Tibial artery (tissue), 4 donors: ENCODE measurements around the gene SRGN.

Experiments used
- DNase-seq, 2 donors: peaks; one replicate each; pipeline ENCODE4 v3.0.0-alpha.2; 2019
- H3K27ac ChIP-seq, 2 donors: fragments of 200-600 bp; sonication (generic) in 1 of 2; 1 replicate in 1 of 2; 2 replicates in 1 of 2; pipeline ENCODE4 v1.5.1; 2018 to 2019; ENCODE audit warnings: mild to moderate bottlenecking in 1 of 2
- H3K27me3 ChIP-seq, 2 donors: fragments of 200-600 bp; sonication (generic) in 1 of 2; one replicate each; pipeline versions ENCODE4 v1.5.1 to v1.6.0; 2016 to 2019
- H3K36me3 ChIP-seq, 3 donors: fragments of 200-600 bp; sonication (generic) in 2 of 3; one replicate each; pipeline ENCODE4 v1.5.1; 2016 to 2019; ENCODE audit warnings: mild to moderate bottlenecking in 2 of 3
- H3K4me1 ChIP-seq, 4 donors: fragments of 200-600 bp; sonication (generic) in 2 of 4; 1 replicate in 3 of 4; 2 replicates in 1 of 4; pipeline ENCODE4 v1.5.1; 2016 to 2019
- H3K4me3 ChIP-seq, 2 donors: fragments of 200-600 bp; sonication (generic) in 1 of 2; 1 replicate in 1 of 2; 2 replicates in 1 of 2; pipeline ENCODE4 v1.5.1; 2018 to 2019; ENCODE audit warnings: mild to moderate bottlenecking in 2 of 2
- H3K9me3 ChIP-seq, 3 donors: fragments of 200-600 bp; sonication (generic) in 1 of 3; one replicate each; pipeline ENCODE4 v1.5.1; 2016 to 2019
- intact Hi-C: fragments of 100-400 bp; cut with DNase I; formaldehyde crosslinking; loops from one replicate; pipeline ENCODE4 v1.15.0; 2023; ENCODE audit warnings: low total_unique reads
- TF ChIP-seq, protein P1 (sequence below), 2 experiments: fragments of 200-600 bp in 1 of 2; fragments of 450-650 bp in 1 of 2; IDR thresholded peaks; one replicate each; pipeline ENCODE4 v1.5.1; 2017 to 2019; ENCODE audit warnings: antibody characterized with exemption in 2 of 2, mild to moderate bottlenecking in 1 of 2, moderate library complexity in 1 of 2

The SRGN gene

DNA sequence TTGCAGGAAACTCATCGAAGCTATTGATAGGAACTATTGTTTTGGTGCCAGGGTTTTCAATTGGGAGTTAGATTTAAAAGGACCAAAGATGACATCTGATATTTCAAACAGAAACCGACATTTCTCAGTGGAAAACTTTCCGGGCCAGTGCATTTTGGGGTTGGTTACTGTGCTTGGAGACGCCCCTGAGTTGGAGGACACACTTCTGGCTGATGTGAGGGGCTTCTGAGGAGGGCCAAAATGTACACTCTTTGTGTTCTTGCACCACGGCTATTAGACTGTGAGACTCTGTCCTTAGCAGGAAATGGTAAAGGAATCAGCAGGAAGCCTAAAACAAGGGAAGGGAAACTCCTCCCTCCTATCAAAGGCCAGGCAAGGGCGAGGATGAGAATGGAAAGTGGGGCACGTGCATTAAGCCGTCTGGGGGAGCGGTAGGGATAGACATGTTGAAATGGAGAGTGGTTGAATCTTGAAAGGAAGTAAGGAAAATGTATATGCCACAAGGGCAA is 1.8 kb upstream of the SRGN start:
- H3K9me3 ChIP-seq: no peaks in the 10 kb centered on the region
- TF ChIP-seq, protein P1, sequence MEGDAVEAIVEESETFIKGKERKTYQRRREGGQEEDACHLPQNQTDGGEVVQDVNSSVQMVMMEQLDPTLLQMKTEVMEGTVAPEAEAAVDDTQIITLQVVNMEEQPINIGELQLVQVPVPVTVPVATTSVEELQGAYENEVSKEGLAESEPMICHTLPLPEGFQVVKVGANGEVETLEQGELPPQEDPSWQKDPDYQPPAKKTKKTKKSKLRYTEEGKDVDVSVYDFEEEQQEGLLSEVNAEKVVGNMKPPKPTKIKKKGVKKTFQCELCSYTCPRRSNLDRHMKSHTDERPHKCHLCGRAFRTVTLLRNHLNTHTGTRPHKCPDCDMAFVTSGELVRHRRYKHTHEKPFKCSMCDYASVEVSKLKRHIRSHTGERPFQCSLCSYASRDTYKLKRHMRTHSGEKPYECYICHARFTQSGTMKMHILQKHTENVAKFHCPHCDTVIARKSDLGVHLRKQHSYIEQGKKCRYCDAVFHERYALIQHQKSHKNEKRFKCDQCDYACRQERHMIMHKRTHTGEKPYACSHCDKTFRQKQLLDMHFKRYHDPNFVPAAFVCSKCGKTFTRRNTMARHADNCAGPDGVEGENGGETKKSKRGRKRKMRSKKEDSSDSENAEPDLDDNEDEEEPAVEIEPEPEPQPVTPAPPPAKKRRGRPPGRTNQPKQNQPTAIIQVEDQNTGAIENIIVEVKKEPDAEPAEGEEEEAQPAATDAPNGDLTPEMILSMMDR (IDR thresholded peaks at IDR 0.05): no peak
- H3K4me3 ChIP-seq: peak overlapping the region in 1 of 2 donors; percentile 31
- no peaks in the 10 kb centered on the region for H3K36me3 ChIP-seq
- H3K27ac ChIP-seq: peak overlapping the region; percentile 24 to 62
- peaks cover 0 to 16% (median 0%) of the 10 kb centered on the region in 4 donors for H3K4me1 ChIP-seq
- intact Hi-C loops: no loop called here
- no peaks in the 10 kb centered on the region for H3K27me3 ChIP-seq
- DNase-seq: no peak

DNA sequence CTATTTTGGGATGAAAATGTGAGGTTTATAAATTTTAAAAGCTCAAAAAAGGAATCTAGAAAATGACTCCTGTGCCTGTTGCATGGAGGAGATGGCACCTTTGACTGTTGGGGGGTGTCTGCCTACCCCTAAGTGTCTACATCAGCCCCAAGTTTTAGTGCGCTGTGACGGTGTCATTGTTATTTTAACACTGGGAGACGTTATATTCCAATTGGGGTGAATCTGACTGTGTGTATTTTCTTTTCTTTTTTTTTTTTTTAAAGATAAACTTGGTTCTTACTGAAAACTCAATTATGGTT is 517 bp downstream of the SRGN start:
- Histone ChIP-seq H3K4me3 (peak overlapping the region; percentile 33 to 39), H3K9me3 (no peaks in the 10 kb centered on the region), H3K36me3 (no peaks in the 10 kb centered on the region), H3K27ac (peak overlapping the region; percentile 41 to 62), H3K4me1 (peaks cover 0 to 21% (median 0%) of the 10 kb centered on the region in 4 donors), H3K27me3 (no peaks in the 10 kb centered on the region)
- TF ChIP-seq, protein P1 (IDR thresholded peaks at IDR 0.05): no peak
- no peak for DNase-seq
- intact Hi-C loops: no loop called here

DNA sequence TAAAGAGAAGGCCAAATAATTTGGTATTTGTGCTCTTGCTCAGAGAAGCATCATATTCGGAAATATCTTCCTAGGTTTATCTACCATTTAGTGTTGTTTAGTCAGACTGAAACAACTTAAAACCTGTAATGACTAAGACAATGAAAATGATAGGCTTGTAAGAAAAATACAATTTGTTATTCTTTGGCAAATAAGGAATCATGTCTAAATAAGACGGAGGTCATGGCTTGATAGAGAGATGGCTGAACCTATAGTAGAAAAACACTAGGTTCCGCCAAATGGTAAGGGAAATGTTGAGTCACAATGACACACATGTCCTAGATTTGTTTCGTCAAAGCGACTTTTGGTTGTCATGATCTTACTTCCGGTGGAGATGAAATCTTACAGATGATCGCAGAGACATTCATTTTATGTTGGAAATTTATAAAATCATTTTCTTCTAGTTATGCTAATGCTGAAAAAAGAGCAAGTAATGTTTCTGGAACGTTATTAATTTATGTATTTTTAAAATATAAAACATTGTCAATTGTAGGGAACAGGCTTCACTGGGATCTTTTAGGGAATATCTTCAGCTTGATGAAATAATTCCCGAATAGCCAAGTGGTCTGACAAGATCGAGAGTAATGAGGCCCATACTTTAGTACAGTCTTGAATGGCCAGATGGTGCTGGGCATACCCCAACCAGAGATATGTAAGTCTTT is 1.0 kb downstream of the SRGN start:
- no peak for DNase-seq
- H3K36me3 ChIP-seq: no peaks in the 10 kb centered on the region
- H3K4me1 ChIP-seq: peaks cover 0 to 24% (median 0%) of the 10 kb centered on the region in 4 donors
- H3K27me3 ChIP-seq: no peaks in the 10 kb centered on the region
- H3K9me3 ChIP-seq: no peaks in the 10 kb centered on the region
- peak overlapping the region; percentile 41 to 62 for H3K27ac ChIP-seq
- peak overlapping the region; percentile 33 to 39 for H3K4me3 ChIP-seq
- intact Hi-C loops: no loop called here
- TF ChIP-seq, protein P1 (IDR thresholded peaks at IDR 0.05): no peak

DNA sequence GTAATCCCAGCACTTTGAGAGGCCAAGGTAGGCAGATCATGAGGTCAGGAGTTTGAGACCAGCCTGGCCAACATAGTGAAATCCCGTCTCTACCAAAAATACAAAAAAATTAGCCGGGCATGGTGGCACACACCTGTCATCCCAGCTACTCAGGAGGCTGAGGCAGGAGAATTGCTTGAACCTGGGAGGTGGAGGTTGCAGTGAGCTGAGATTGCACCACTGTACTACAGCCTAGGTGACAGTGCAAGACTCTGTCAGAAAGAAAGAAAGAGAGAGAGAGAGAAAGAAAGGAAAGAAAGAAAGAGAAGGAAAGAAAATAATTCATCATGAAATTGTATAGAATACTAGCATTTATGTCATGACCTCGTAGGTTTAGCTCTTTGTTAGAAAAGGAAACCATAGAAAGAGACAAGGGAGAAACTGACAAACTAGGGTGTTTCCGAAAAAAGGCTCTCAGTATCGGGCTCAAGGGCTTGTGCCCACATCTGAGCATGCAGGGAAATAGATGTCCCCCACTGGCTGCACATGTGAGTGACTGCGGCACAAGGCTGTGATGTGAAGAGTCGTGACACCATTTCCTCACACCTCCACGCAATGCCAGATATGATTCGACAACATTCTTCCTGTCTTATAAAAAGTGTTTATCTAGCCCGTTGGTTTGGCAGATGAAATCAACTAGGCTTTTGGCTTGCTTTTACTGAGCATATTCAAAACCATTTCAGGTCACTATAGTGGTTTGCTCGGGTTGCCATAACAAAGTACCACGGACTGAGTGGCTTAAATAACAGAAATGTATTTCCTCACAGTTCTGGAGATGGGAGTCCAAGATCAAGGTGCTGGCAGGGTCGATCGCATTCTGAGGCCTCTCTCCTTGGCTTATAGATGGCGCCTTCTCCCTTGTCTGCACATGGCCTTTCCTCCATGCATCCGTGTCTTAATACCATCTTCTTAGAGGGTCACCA is 2.0 kb downstream of the SRGN start:
- peak in 1 of 2 donors; percentile 46 for DNase-seq
- intact Hi-C loops: loop anchor here (5.0 to 10.0 kb wide), 2 partner anchors 83 to 105 kb away; partner anchors contain the start of gene KIFBP
- TF ChIP-seq, protein P1 (IDR thresholded peaks at IDR 0.05): no peak
- Histone ChIP-seq H3K27me3 (no peaks in the 10 kb centered on the region), H3K36me3 (no peaks in the 10 kb centered on the region), H3K27ac (peak overlapping the region; percentile 31 to 62), H3K4me1 (peaks cover 0 to 24% (median 0%) of the 10 kb centered on the region in 4 donors), H3K4me3 (peak overlapping the region; percentile 33 to 39), H3K9me3 (no peaks in the 10 kb centered on the region)

DNA sequence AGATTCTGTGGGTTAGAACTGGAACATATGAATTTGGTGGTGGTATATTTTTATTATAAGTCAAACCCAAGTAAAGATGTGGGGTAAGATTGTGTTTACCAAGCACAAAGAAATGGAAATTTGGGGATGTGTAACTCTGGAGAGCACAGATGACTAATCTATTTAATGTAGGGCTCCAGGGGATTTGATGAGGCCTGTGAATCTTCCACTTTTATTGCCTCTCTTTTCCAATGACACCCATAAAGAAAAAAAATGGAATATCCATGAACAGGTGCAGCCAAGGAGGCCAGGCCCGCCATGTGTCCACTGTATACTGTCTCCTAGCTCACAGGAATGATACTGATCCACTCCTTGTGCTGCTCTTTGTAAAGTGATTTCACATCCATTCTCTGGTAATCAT is 2.8 kb downstream of the SRGN start:
- intact Hi-C loops: loop anchor here (5.0 to 10.0 kb wide), 2 partner anchors 83 to 106 kb away; partner anchors contain the start of gene KIFBP
- H3K27ac ChIP-seq: peak overlapping the region in 1 of 2 donors; percentile 62
- DNase-seq: no peak
- H3K9me3 ChIP-seq: no peaks in the 10 kb centered on the region
- H3K36me3 ChIP-seq: no peaks in the 10 kb centered on the region
- TF ChIP-seq, protein P1 (IDR thresholded peaks at IDR 0.05): no peak
- no peaks in the 10 kb centered on the region for H3K27me3 ChIP-seq
- H3K4me1 ChIP-seq: peaks cover 0 to 24% (median 0%) of the 10 kb centered on the region in 4 donors
- H3K4me3 ChIP-seq: peak overlapping the region; percentile 33 to 39
